Measurements from ENCODE around the gene SPDYE11.
"Not testable (repeated sequence)": the region's sequence is repeated elsewhere in the genome, so short reads cannot be mapped to it uniquely, and the experiment has no call there.

The SPDYE11 gene

DNA sequence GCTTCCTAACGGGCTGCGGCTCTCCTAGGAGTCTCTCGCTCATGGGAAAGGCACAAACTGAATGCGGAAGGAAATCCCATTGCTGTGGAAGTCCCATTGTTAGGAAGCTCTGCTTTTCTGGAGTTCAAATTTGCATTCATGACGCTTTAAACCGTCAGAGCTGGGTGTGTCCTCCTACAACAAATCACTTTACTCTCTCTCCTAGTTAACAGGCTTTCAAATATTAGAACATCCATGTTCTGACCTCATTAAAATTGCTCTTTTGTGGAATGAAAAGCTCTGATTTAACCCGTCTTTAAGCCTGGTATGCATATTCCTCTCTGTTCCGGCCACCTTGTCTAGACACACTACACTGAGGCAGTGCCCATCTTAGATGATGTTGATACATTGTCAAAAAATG, at the start of gene SPDYE11:
Gene SPDYE11, minus strand, starts transcription at position 101 of the 400 bp plus-strand sequence. CDS start 1,800 bp downstream, outside the sequence.
- not testable (repeated sequence) for DNase-seq

GRCh38 chr7:73085938-73086337, 28.2 kb upstream of the SPDYE11 start, which contains the start of gene SPDYE9:
Gene SPDYE9 (minus strand): TSS chr7:73086038. CDS start chr7:73084238, 1,800 bp downstream.
- not testable (repeated sequence) for DNase-seq

DNA sequence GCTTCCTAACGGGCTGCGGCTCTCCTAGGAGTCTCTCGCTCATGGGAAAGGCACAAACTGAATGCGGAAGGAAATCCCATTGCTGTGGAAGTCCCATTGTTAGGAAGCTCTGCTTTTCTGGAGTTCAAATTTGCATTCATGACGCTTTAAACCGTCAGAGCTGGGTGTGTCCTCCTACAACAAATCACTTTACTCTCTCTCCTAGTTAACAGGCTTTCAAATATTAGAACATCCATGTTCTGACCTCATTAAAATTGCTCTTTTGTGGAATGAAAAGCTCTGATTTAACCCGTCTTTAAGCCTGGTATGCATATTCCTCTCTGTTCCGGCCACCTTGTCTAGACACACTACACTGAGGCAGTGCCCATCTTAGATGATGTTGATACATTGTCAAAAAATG, 28.0 kb downstream of the SPDYE11 start, which contains the start of gene SPDYE8:
Gene SPDYE8, minus strand, starts transcription at position 101 of the 400 bp plus-strand sequence. CDS start 1,800 bp downstream, outside the sequence.
- DNase-seq, result not testable (repeated sequence)

DNA sequence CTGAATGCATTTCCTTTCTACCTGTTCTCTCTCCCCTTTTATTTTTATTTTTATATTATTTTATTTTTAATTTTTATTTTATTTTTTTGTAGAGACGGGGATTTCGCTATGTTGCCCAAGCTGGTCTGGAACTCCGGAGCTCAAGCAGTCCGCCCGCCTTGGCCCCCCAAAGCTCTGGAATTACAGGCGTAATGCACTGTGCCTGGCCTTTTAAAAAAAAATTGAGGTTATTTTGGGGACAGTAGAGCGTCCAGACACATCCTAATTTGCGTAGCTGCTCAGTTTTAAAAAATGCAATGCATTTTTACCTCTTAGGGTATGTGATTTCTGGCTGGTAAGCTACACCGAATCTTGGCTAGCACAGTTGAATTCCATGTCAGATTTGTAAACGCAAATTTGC, 51.2 kb downstream of the SPDYE11 start:
- not testable (repeated sequence) for DNase-seq

GRCh38 chr7:73005693-73006447, 51.8 kb downstream of the SPDYE11 start:
- DNase-seq, result not testable (repeated sequence)

DNA sequence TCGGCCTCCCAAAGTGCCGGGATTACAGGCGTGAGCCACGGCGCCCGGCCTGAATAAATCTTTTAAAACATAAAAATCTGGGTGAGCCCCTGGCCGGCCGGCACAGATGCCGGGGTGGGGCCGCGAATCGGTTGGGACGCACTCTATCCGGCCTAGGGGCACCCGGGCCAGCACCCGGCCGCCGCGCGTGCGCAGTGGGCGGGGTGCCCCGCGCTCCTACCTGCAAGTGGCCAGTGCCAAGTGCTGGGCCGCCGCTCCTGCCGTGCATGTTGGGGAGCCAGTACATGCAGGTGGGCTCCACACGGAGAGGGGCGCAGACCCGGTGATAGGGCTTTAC, 52.4 kb downstream of the SPDYE11 start:
- DNase-seq, result not testable (repeated sequence)

- DNase-seq, result not testable (repeated sequence)
Measured at GRCh38 chr7:72997887-72998468, 59.7 kb downstream of the SPDYE11 start.

Measured in NCI-H187 (cell line).